ENCODE measurements around the gene C9orf85.

GRCh38 chr9:71875345-71875744, 36.1 kb upstream of the C9orf85 start:
- TF ChIP-seq POLR2A (IDR thresholded peaks at IDR 0.05) = no peak
- TF ChIP-seq CTCF (IDR thresholded peaks at IDR 0.05) = no peak

Data from upper lobe of left lung (tissue), 4 donors.